HCT116 (cell line): ENCODE data around the gene NRP1. TPM values are rescaled to one million over a fixed set of nuclear protein-coding genes. Genes with fewer than 3 reads are reported as not detected.

Experiments
- ATAC-seq: fragments of 200-7000 bp; cut with Tn5 transposase; 2 replicates; pipeline ENCODE4 v1.9.1; 2020; ENCODE audit warnings: mild to moderate bottlenecking, moderate library complexity
- BruUV-seq: library from RNA; stranded (reverse); fragments of 400-500 nt; replicated peaks from 2 replicates; lab custom pipeline; 2021; lab: Mats Ljungman, UMichigan
- CTCF ChIA-PET: fragments of 300-600 bp; sonication (Branson Sonifier 250); formaldehyde crosslinking; loops from one replicate; lab custom pipeline; 2021; ENCODE audit warnings: antibody characterized with exemption; lab: Charles Lee
- POLR2A ChIA-PET: fragments of 300-600, 350-600 bp; sonication (Branson Sonifier 250); formaldehyde crosslinking; loops from one replicate; lab custom pipeline; 2021; ENCODE audit warnings: antibody characterized with exemption; lab: Charles Lee
- RAD21 ChIA-PET, 2 experiments: fragments of 300-600 bp; sonication (Branson Sonifier 250); formaldehyde crosslinking; loops; one replicate each; lab custom pipeline; 2023; ENCODE audit warnings: low total read pairs in 2 of 2; ENCODE audit not compliant: uncharacterized antibody in 2 of 2, unreplicated experiment in 2 of 2, low non-redundant PET in 1 of 2; lab: Charles Lee
- DNase-seq: peaks from one replicate; pipeline ENCODE4 v3.0.0-alpha.2; 2010; ENCODE audit warnings: low read depth, low spot score
- H2AFZ ChIP-seq: fragments of 200-600 bp; shearing (Covaris generic), sonication (generic); 2 replicates; pipeline ENCODE4 v1.6.1; 2017; ENCODE audit warnings: low read depth, mixed run types, mixed read lengths, antibody characterized with exemption, low read length; ENCODE audit not compliant: poor library complexity, severe bottlenecking
- H3K27ac ChIP-seq: 2 replicates; pipeline ENCODE4 v1.5.1; 2012; ENCODE audit warnings: low read depth, low read length
- H3K27me3 ChIP-seq: fragments of 200-600 bp; sonication (generic); 2 replicates; pipeline ENCODE4 v1.6.1; 2016; ENCODE audit warnings: mixed run types, low read length, mixed read lengths; ENCODE audit not compliant: insufficient read depth
- H3K36me3 ChIP-seq, 2 experiments: fragments of 200-500 bp in 1 of 2; fragments of 200-600 bp in 1 of 2; sonication (Bioruptor generic) in 1 of 2; sonication (generic) in 1 of 2; 2 replicates each; pipeline versions ENCODE4 v1.5.1 to v1.6.1; 2014 to 2016; ENCODE audit warnings: low read length in 2 of 2, inconsistent platforms in 1 of 2, mixed read lengths in 1 of 2, mixed run types in 1 of 2; ENCODE audit not compliant: insufficient read depth in 2 of 2, control insufficient read depth in 1 of 2
- H3K4me1 ChIP-seq, 2 experiments: fragments of 200-600 bp in 1 of 2; sonication (generic) in 1 of 2; 2 replicates each; pipeline versions ENCODE4 v1.5.1 to v1.6.1; 2012 to 2017; ENCODE audit warnings: low read length in 2 of 2, inconsistent platforms in 1 of 2, mild to moderate bottlenecking in 1 of 2, mixed read lengths in 1 of 2, mixed run types in 1 of 2, moderate library complexity in 1 of 2; ENCODE audit not compliant: insufficient read depth in 2 of 2, control insufficient read depth in 1 of 2
- H3K4me2 ChIP-seq: fragments of 200-600 bp; sonication (generic); 2 replicates; pipeline ENCODE4 v1.6.1; 2017; ENCODE audit warnings: mixed run types, low read length, mixed read lengths
- H3K4me3 ChIP-seq, 2 experiments: fragments of 200-600 bp in 1 of 2; sonication (generic) in 1 of 2; replicated peaks in 1 of 2; 2 replicates each; pipeline ENCODE4 v1.5.1; 2011 to 2016; ENCODE audit warnings: low read length in 2 of 2, control low read depth in 1 of 2, low read depth in 1 of 2, mild to moderate bottlenecking in 1 of 2, mixed read lengths in 1 of 2, mixed run types in 1 of 2
- H3K79me2 ChIP-seq: fragments of 200-600 bp; sonication (generic); 2 replicates; pipeline ENCODE4 v1.6.1; 2017; ENCODE audit warnings: mild to moderate bottlenecking, mixed run types, low read length, moderate library complexity, mixed read lengths; ENCODE audit not compliant: insufficient read depth
- H3K9ac ChIP-seq: fragments of 200-600 bp; sonication (generic); 2 replicates; pipeline ENCODE4 v1.6.1; 2016; ENCODE audit warnings: low read length, mixed read lengths
- H3K9me2 ChIP-seq: fragments of 200-600 bp; sonication (generic), shearing (Covaris generic); 2 replicates; pipeline ENCODE4 v1.6.1; 2017; ENCODE audit warnings: mixed run types, mild to moderate bottlenecking, moderate library complexity; ENCODE audit not compliant: insufficient read depth
- H3K9me3 ChIP-seq, 2 experiments: fragments of 200-500 bp in 1 of 2; fragments of 200-600 bp in 1 of 2; sonication (Bioruptor generic) in 1 of 2; sonication (generic) in 1 of 2; 2 replicates each; pipeline ENCODE4 v1.6.1; 2014 to 2017; ENCODE audit warnings: low read length in 2 of 2, mixed read lengths in 2 of 2, inconsistent platforms in 1 of 2, low read depth in 1 of 2, mild to moderate bottlenecking in 1 of 2, mixed run types in 1 of 2, moderate library complexity in 1 of 2; ENCODE audit not compliant: control insufficient read depth in 1 of 2, insufficient read depth in 1 of 2
- H4K20me1 ChIP-seq: fragments of 200-600 bp; sonication (generic), shearing (Covaris generic); 2 replicates; pipeline ENCODE4 v1.6.1; 2017; ENCODE audit warnings: mixed run types, mild to moderate bottlenecking, moderate library complexity; ENCODE audit not compliant: insufficient read depth
- ATF3 ChIP-seq: IDR thresholded peaks from 2 replicates; pipeline ENCODE4 v1.6.1; 2012
- CBX3 ChIP-seq: IDR thresholded peaks from 2 replicates; pipeline ENCODE4 v1.6.1; 2012; ENCODE audit warnings: low read depth
- CEBPB ChIP-seq: IDR thresholded peaks from 2 replicates; pipeline ENCODE4 v1.6.1; 2012; ENCODE audit warnings: low read depth
- CTCF ChIP-seq, 3 experiments: fragments of 200-600 bp in 1 of 3; sonication (generic) in 1 of 3; IDR thresholded peaks in 2 of 3; conservative IDR thresholded peaks in 1 of 3; 2 replicates each; pipeline ENCODE4 v1.5.1; 2012 to 2017; ENCODE audit warnings: low read depth in 2 of 3, low read length in 2 of 3, antibody characterized with exemption in 1 of 3, borderline replicate concordance in 1 of 3, control low read depth in 1 of 3, mild to moderate bottlenecking in 1 of 3, mixed read lengths in 1 of 3, mixed run types in 1 of 3, moderate library complexity in 1 of 3; ENCODE audit not compliant: insufficient read depth in 1 of 3
- EGR1 ChIP-seq: IDR thresholded peaks from 2 replicates; pipeline ENCODE4 v1.6.1; 2012; ENCODE audit warnings: low read depth
- ELF1 ChIP-seq: IDR thresholded peaks from 2 replicates; pipeline ENCODE4 v1.6.1; 2012; ENCODE audit warnings: low read depth, borderline replicate concordance
- EZH2 ChIP-seq: fragments of 200-600 bp; sonication (generic); IDR thresholded peaks from 2 replicates; pipeline ENCODE4 v1.6.1; 2017; ENCODE audit warnings: antibody characterized with exemption, mixed run types
- EZH2phosphoT487 ChIP-seq: fragments of 200-600 bp; IDR thresholded peaks from 2 replicates; pipeline ENCODE4 v1.6.1; 2018; ENCODE audit warnings: antibody characterized with exemption, borderline replicate concordance
- FOSL1 ChIP-seq: IDR thresholded peaks from 2 replicates; pipeline ENCODE4 v1.6.1; 2012; ENCODE audit warnings: low read depth
- JUND ChIP-seq: IDR thresholded peaks from 2 replicates; pipeline ENCODE4 v1.6.1; 2012
- MAX ChIP-seq: IDR thresholded peaks from 2 replicates; pipeline ENCODE4 v1.6.1; 2012
- POLR2A ChIP-seq: IDR thresholded peaks from 2 replicates; pipeline ENCODE4 v1.7.0; 2011; ENCODE audit warnings: borderline replicate concordance; ENCODE audit not compliant: insufficient read depth, insufficient read length; ENCODE audit errors: extremely low read depth
- POLR2AphosphoS5 ChIP-seq: IDR thresholded peaks from 2 replicates; pipeline ENCODE4 v1.6.1; 2011; ENCODE audit warnings: mild to moderate bottlenecking, low read depth, low read length, moderate library complexity
- SIN3A ChIP-seq: IDR thresholded peaks from 2 replicates; pipeline ENCODE4 v1.6.1; 2012; ENCODE audit warnings: low read depth
- SP1 ChIP-seq: IDR thresholded peaks from 2 replicates; pipeline ENCODE4 v1.6.1; 2012; ENCODE audit warnings: low read depth
- SRF ChIP-seq: IDR thresholded peaks from 2 replicates; pipeline ENCODE4 v1.6.1; 2012; ENCODE audit warnings: low read depth
- TCF7L2 ChIP-seq: IDR thresholded peaks from 2 replicates; pipeline ENCODE4 v1.7.0; 2011; ENCODE audit warnings: borderline replicate concordance, inconsistent platforms; ENCODE audit not compliant: insufficient read depth, insufficient read length; ENCODE audit errors: extremely low read depth
- YY1 ChIP-seq: IDR thresholded peaks from 2 replicates; pipeline ENCODE4 v1.6.1; 2011; ENCODE audit warnings: low read length, low read depth, moderate library complexity, mild to moderate bottlenecking; ENCODE audit not compliant: insufficient replicate concordance; ENCODE audit errors: extremely low read depth
- ZBTB33 ChIP-seq: IDR thresholded peaks from 2 replicates; pipeline ENCODE4 v1.6.1; 2011; ENCODE audit warnings: mild to moderate bottlenecking, low read length, moderate library complexity; ENCODE audit not compliant: insufficient replicate concordance; ENCODE audit errors: extremely low read depth
- ZFX ChIP-seq: fragments of 450-650 bp; IDR thresholded peaks from 2 replicates; pipeline ENCODE4 v1.6.1; 2017
- ZNF274 ChIP-seq: fragments of 200-500 bp; sonication (Bioruptor generic); IDR thresholded peaks from 2 replicates; pipeline ENCODE4 v1.6.1; 2014; ENCODE audit warnings: mild to moderate bottlenecking, low read depth, low read length, inconsistent platforms
- intact Hi-C: fragments of 100-400 bp; cut with micrococcal nuclease; formaldehyde crosslinking; loops from 2 replicates; pipeline ENCODE4 v1.10.0; 2022
- total RNA-seq: library from RNA; stranded (reverse); gene quantifications from one replicate; pipeline ENCODE4 v1.2.1, GENCODE V29; 2021; ENCODE audit not compliant: unreplicated experiment

Gene NRP1
- total RNA-seq, 1 experiment from 2014 or later, result 3.8 TPM

- Histone ChIP-seq H3K27ac (peak overlapping the region; percentile 37; the same call in 1 of the 2 replicates), H3K4me3 (peak overlapping the region in 1 of 2 experiments; percentile 24; a peak in 2 of 4 replicates), H3K9me3 (no peaks in the 10 kb centered on the region), H3K36me3 (no peaks in the 10 kb centered on the region), H3K4me2 (peak overlapping the region; percentile 58), H3K79me2 (no peaks in the 10 kb centered on the region), H3K9me2 (no peaks in the 10 kb centered on the region; the same call in 1 of the 2 replicates), H3K9ac (no peak overlapping the region), H4K20me1 (no peaks in the 10 kb centered on the region), H3K4me1 (peaks cover 8 to 20% of the 10 kb centered on the region in 2 experiments; a peak in 3 of 4 replicates), H3K27me3 (no peaks in the 10 kb centered on the region), H2AFZ (peak overlapping the region; percentile 87)
- ChIA-PET CTCF (no interaction called here), POLR2A (no interaction called here), RAD21 (no interaction called here)
- DNase-seq, result peak; percentile 10
- intact Hi-C loops, result no loop called here
- BruUV-seq, result no TSS peak
- ATAC-seq, result peak; percentile 49; the same call in 1 of the 2 replicates
- TF ChIP-seq POLR2A (no peak), EZH2phosphoT487 (no peak), CBX3 (no peak), JUND (peak; percentile 46), SRF (no peak), CEBPB (no peak; the same call in 1 of the 2 replicates), EZH2 (no peak), ATF3 (no peak), EGR1 (peak; percentile 80), ZFX (no peak), FOSL1 (no peak; the same call in 1 of the 2 replicates), SIN3A (no peak), ZBTB33 (no peak), SP1 (peak; percentile 49; the same call in 1 of the 2 replicates), POLR2AphosphoS5 (no peak), MAX (no peak; the same call in 1 of the 2 replicates), ELF1 (no peak), CTCF (IDR thresholded peaks at IDR 0.05 in 2 of 3, conservative IDR thresholded peaks at IDR 0.05 in 1 of 3; ENCODE audit: borderline replicate concordance in 1 of 3, insufficient read depth in 1 of 3, low read depth in 2 of 3, low read length in 2 of 3) (no peak), TCF7L2 (no peak), ZNF274 (no peak), YY1 (no peak)
Measured at GRCh38 chr10:33376976-33377657, 42.6 kb upstream of the NRP1 start.
